D341Med (cell line): Measurements from ENCODE around the gene C16orf95.

Source experiments
- DNase-seq: peaks from one replicate; pipeline ENCODE4 v3.0.0; 2012; ENCODE audit warnings: low spot score

C16orf95 gene

GRCh38 chr16:87332150-87332549 is 15.0 kb upstream of the C16orf95 start:
- no peak for DNase-seq

DNA sequence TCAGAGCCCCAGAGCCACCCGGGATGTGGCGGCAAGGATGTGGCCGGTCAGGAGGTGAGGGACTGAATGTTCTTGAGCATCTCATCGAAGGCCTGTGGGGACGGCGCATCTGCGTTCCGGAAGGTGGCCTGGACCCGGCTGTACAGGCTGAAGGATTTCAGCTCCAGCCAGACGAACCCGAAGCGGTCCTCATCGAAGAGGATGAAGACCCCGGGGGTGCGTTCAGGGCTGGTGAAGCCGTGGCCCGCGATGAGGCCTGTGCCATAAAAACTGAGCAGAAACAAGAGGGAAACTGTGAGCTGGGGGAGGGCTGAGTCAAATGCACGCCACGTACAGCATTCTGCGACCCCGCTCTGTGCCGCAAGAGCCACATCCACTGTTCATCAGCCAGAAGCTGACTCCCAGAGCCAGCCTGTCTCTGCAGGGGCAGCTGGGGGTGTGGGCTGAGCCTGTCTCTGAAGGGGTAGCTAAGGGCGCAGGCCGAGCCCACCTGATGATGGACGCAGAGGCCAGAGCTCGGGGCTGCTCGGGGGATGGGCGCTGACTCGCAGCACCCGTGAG is 14.1 kb upstream of the C16orf95 start:
- DNase-seq, result no peak

DNA sequence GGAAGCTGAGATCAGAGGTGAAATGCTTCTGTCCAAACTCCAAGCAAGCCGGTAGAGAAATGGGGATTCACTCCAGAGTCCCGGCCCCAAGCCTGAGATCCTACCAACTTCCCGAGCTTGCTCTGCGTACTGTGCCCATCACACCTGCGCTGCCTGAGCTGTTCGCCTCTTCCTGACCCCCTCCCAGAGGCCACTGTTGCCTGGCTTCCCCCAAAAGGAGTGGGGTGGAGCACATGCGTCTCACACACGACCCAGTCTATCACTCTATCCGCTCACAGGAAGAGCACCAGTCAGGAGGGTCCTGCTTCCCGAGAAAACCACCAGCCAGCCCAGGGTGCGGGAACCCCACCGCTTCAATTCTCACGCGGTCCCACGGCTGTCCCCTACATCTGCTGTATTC is 13.5 kb upstream of the C16orf95 start:
- DNase-seq, result no peak

DNA sequence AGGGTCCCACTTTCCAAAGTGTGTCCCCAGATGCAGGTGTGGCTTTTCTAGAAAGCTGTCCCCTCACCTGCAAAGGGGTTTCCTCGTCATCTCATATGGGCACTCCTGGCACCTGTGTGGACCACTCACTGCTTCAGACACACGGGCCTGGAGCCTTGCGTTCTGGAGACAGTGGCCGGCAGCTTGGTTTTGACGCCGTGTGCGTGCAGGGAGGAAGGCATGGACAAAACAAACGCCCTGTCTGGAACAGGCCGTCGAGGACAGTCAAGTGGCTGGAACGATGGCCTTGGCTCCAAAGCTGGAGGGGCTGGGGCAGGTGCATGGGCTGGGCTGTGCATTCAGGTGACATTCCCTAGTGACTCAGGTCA is 13.0 kb upstream of the C16orf95 start:
- no peak for DNase-seq

GRCh38 chr16:87329436-87330256 is 12.5 kb upstream of the C16orf95 start:
- no peak for DNase-seq

- DNase-seq, result no peak
These were observed 11.7 kb upstream of the C16orf95 start for GRCh38 chr16:87328846-87329245.

DNA sequence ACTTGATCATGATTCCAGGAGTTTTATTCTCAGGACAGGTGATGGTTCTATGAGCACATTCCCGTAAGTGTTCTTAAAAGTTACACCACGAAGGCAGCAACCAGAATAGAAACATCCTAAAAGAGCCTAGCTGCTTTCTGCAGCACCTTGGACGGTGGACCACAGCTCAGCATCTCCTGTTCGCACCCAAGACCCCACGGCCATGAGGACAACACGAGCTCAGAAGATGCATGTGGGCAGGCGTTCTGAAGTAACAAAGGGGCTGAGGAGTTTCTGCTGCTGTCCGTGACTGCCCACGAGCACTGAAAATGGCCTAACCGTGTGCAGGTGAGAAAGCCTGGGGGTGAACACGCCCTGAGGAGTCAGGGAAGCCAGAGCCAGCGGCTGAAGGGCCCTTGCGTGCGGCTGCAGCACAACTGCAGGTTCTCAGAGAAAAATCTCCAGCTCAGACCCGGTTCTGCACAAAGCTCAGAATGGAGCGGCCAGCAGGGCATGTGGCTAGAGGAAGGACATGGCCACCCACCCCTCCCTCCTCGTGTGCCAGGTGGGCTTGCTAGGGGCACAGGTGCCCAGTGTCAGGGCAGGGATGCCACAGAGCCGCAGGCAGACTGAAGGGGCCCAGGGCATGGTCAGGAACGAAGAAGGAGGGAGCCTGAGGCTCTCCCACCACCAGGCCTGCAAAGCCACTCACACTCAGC is 10.8 kb upstream of the C16orf95 start:
- no peak for DNase-seq

- no peak for DNase-seq
These were observed 9.0 kb upstream of the C16orf95 start for GRCh38 chr16:87326151-87326571.

GRCh38 chr16:87325423-87325858 is 8.2 kb upstream of the C16orf95 start:
- no peak for DNase-seq

- DNase-seq, result peak; percentile 82
These were observed 7.5 kb upstream of the C16orf95 start for GRCh38 chr16:87324411-87325275.

GRCh38 chr16:87323727-87324410 is 6.7 kb upstream of the C16orf95 start:
- DNase-seq, result no peak

- no peak for DNase-seq
These were observed 5.9 kb upstream of the C16orf95 start for GRCh38 chr16:87322833-87323726.

DNA sequence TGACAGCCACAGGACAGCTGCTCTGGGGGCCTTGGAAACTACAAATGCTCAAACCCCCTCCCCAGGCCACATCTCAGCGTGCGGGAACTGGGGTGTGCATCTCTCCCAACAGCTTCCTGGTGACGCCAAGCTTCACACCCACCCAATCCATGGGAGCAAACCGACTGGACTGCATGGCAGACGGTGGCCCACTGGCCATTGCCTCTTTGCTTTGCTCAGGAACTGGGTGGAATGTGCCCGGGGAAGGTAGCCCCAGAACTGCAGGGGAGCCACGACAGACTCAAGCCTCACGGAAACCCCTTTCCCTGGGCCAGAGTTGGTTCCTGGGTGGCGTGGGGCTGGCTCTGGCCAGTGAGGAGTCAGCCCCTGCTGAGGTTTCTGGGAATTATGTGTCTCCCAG is 5.2 kb upstream of the C16orf95 start:
- DNase-seq, result no peak

- no peak for DNase-seq
These were observed 4.3 kb upstream of the C16orf95 start for GRCh38 chr16:87321336-87322107.

- DNase-seq, result no peak
These were observed 3.5 kb upstream of the C16orf95 start for GRCh38 chr16:87320510-87321227.

DNA sequence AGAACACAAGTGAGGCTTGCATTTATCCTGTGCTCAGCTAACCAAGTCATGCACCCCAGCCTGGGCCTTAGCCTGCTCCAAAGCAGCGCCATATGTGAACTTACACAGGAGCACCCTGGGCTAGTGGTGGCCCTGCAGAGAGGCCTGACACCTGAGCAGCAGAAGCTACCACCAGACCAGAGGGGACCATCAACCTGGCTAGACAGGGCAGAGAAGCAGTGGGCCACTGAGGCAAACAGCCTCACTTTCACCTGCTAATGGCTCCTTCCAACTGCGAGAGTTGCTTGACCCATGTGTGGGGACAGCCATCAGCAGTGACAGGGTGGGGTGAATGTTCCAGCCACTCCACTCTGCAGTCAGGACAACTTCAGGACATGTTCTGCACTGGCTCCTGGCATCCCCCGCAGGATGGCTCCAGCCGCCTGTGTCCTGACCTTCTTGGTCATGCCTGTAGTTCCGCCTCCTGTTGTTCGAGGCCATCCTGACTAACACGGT is 2.9 kb upstream of the C16orf95 start:
- no peak for DNase-seq

DNA sequence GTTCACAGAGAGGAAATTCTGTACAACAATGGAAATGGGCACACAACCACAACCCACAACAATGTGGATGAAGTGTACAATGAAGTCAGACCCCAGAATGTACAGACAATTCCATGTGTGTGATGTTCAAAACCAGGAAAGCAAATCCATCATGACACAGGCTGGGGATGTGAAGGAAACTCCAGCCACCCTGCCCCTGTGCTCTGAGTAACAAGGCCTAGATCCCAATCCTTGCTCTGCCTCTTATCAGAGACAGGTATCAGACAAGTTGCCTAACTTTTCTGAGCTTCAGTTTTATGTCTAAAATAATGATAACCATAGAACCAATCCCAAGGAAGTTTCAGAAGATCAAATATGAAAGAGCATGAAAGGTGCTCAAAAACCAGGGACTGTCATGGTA is 1.8 kb upstream of the C16orf95 start:
- no peak for DNase-seq

GRCh38 chr16:87317750-87318644 is 805 bp upstream of the C16orf95 start:
- peak; percentile 58 for DNase-seq
